HCT116 (cell line): ENCODE data around the gene SEL1L3. TPM values are rescaled to one million over a fixed set of nuclear protein-coding genes. Genes with fewer than 3 reads are reported as not detected.

Experiments
- ATAC-seq: fragments of 200-7000 bp; cut with Tn5 transposase; 2 replicates; pipeline ENCODE4 v1.9.1; 2020; ENCODE audit warnings: mild to moderate bottlenecking, moderate library complexity
- BruUV-seq: library from RNA; stranded (reverse); fragments of 400-500 nt; replicated peaks from 2 replicates; lab custom pipeline; 2021; lab: Mats Ljungman, UMichigan
- CTCF ChIA-PET: fragments of 300-600 bp; sonication (Branson Sonifier 250); formaldehyde crosslinking; loops from one replicate; lab custom pipeline; 2021; ENCODE audit warnings: antibody characterized with exemption; lab: Charles Lee
- POLR2A ChIA-PET: fragments of 300-600, 350-600 bp; sonication (Branson Sonifier 250); formaldehyde crosslinking; loops from one replicate; lab custom pipeline; 2021; ENCODE audit warnings: antibody characterized with exemption; lab: Charles Lee
- RAD21 ChIA-PET, 2 experiments: fragments of 300-600 bp; sonication (Branson Sonifier 250); formaldehyde crosslinking; loops; one replicate each; lab custom pipeline; 2023; ENCODE audit warnings: low total read pairs in 2 of 2; ENCODE audit not compliant: uncharacterized antibody in 2 of 2, unreplicated experiment in 2 of 2, low non-redundant PET in 1 of 2; lab: Charles Lee
- DNase-seq: peaks from one replicate; pipeline ENCODE4 v3.0.0-alpha.2; 2010; ENCODE audit warnings: low read depth, low spot score
- H2AFZ ChIP-seq: fragments of 200-600 bp; shearing (Covaris generic), sonication (generic); 2 replicates; pipeline ENCODE4 v1.6.1; 2017; ENCODE audit warnings: low read depth, mixed run types, mixed read lengths, antibody characterized with exemption, low read length; ENCODE audit not compliant: poor library complexity, severe bottlenecking
- H3K27ac ChIP-seq: 2 replicates; pipeline ENCODE4 v1.5.1; 2012; ENCODE audit warnings: low read depth, low read length
- H3K27me3 ChIP-seq: fragments of 200-600 bp; sonication (generic); 2 replicates; pipeline ENCODE4 v1.6.1; 2016; ENCODE audit warnings: mixed run types, low read length, mixed read lengths; ENCODE audit not compliant: insufficient read depth
- H3K36me3 ChIP-seq, 2 experiments: fragments of 200-500 bp in 1 of 2; fragments of 200-600 bp in 1 of 2; sonication (Bioruptor generic) in 1 of 2; sonication (generic) in 1 of 2; 2 replicates each; pipeline versions ENCODE4 v1.5.1 to v1.6.1; 2014 to 2016; ENCODE audit warnings: low read length in 2 of 2, inconsistent platforms in 1 of 2, mixed read lengths in 1 of 2, mixed run types in 1 of 2; ENCODE audit not compliant: insufficient read depth in 2 of 2, control insufficient read depth in 1 of 2
- H3K4me1 ChIP-seq, 2 experiments: fragments of 200-600 bp in 1 of 2; sonication (generic) in 1 of 2; 2 replicates each; pipeline versions ENCODE4 v1.5.1 to v1.6.1; 2012 to 2017; ENCODE audit warnings: low read length in 2 of 2, inconsistent platforms in 1 of 2, mild to moderate bottlenecking in 1 of 2, mixed read lengths in 1 of 2, mixed run types in 1 of 2, moderate library complexity in 1 of 2; ENCODE audit not compliant: insufficient read depth in 2 of 2, control insufficient read depth in 1 of 2
- H3K4me2 ChIP-seq: fragments of 200-600 bp; sonication (generic); 2 replicates; pipeline ENCODE4 v1.6.1; 2017; ENCODE audit warnings: mixed run types, low read length, mixed read lengths
- H3K4me3 ChIP-seq, 2 experiments: fragments of 200-600 bp in 1 of 2; sonication (generic) in 1 of 2; replicated peaks in 1 of 2; 2 replicates each; pipeline ENCODE4 v1.5.1; 2011 to 2016; ENCODE audit warnings: low read length in 2 of 2, control low read depth in 1 of 2, low read depth in 1 of 2, mild to moderate bottlenecking in 1 of 2, mixed read lengths in 1 of 2, mixed run types in 1 of 2
- H3K79me2 ChIP-seq: fragments of 200-600 bp; sonication (generic); 2 replicates; pipeline ENCODE4 v1.6.1; 2017; ENCODE audit warnings: mild to moderate bottlenecking, mixed run types, low read length, moderate library complexity, mixed read lengths; ENCODE audit not compliant: insufficient read depth
- H3K9ac ChIP-seq: fragments of 200-600 bp; sonication (generic); 2 replicates; pipeline ENCODE4 v1.6.1; 2016; ENCODE audit warnings: low read length, mixed read lengths
- H3K9me2 ChIP-seq: fragments of 200-600 bp; sonication (generic), shearing (Covaris generic); 2 replicates; pipeline ENCODE4 v1.6.1; 2017; ENCODE audit warnings: mixed run types, mild to moderate bottlenecking, moderate library complexity; ENCODE audit not compliant: insufficient read depth
- H3K9me3 ChIP-seq, 2 experiments: fragments of 200-500 bp in 1 of 2; fragments of 200-600 bp in 1 of 2; sonication (Bioruptor generic) in 1 of 2; sonication (generic) in 1 of 2; 2 replicates each; pipeline ENCODE4 v1.6.1; 2014 to 2017; ENCODE audit warnings: low read length in 2 of 2, mixed read lengths in 2 of 2, inconsistent platforms in 1 of 2, low read depth in 1 of 2, mild to moderate bottlenecking in 1 of 2, mixed run types in 1 of 2, moderate library complexity in 1 of 2; ENCODE audit not compliant: control insufficient read depth in 1 of 2, insufficient read depth in 1 of 2
- H4K20me1 ChIP-seq: fragments of 200-600 bp; sonication (generic), shearing (Covaris generic); 2 replicates; pipeline ENCODE4 v1.6.1; 2017; ENCODE audit warnings: mixed run types, mild to moderate bottlenecking, moderate library complexity; ENCODE audit not compliant: insufficient read depth
- EGR1 ChIP-seq: IDR thresholded peaks from 2 replicates; pipeline ENCODE4 v1.6.1; 2012; ENCODE audit warnings: low read depth
- EZH2 ChIP-seq: fragments of 200-600 bp; sonication (generic); IDR thresholded peaks from 2 replicates; pipeline ENCODE4 v1.6.1; 2017; ENCODE audit warnings: antibody characterized with exemption, mixed run types
- FOSL1 ChIP-seq: IDR thresholded peaks from 2 replicates; pipeline ENCODE4 v1.6.1; 2012; ENCODE audit warnings: low read depth
- JUND ChIP-seq: IDR thresholded peaks from 2 replicates; pipeline ENCODE4 v1.6.1; 2012
- POLR2A ChIP-seq: IDR thresholded peaks from 2 replicates; pipeline ENCODE4 v1.7.0; 2011; ENCODE audit warnings: borderline replicate concordance; ENCODE audit not compliant: insufficient read depth, insufficient read length; ENCODE audit errors: extremely low read depth
- RAD21 ChIP-seq: IDR thresholded peaks from 2 replicates; pipeline ENCODE4 v1.6.1; 2012; ENCODE audit warnings: low read depth, mild to moderate bottlenecking
- SP1 ChIP-seq: IDR thresholded peaks from 2 replicates; pipeline ENCODE4 v1.6.1; 2012; ENCODE audit warnings: low read depth
- SRF ChIP-seq: IDR thresholded peaks from 2 replicates; pipeline ENCODE4 v1.6.1; 2012; ENCODE audit warnings: low read depth
- TCF7L2 ChIP-seq: IDR thresholded peaks from 2 replicates; pipeline ENCODE4 v1.7.0; 2011; ENCODE audit warnings: borderline replicate concordance, inconsistent platforms; ENCODE audit not compliant: insufficient read depth, insufficient read length; ENCODE audit errors: extremely low read depth
- YY1 ChIP-seq: IDR thresholded peaks from 2 replicates; pipeline ENCODE4 v1.6.1; 2011; ENCODE audit warnings: low read length, low read depth, moderate library complexity, mild to moderate bottlenecking; ENCODE audit not compliant: insufficient replicate concordance; ENCODE audit errors: extremely low read depth
- ZFX ChIP-seq: fragments of 450-650 bp; IDR thresholded peaks from 2 replicates; pipeline ENCODE4 v1.6.1; 2017
- ZNF274 ChIP-seq: fragments of 200-500 bp; sonication (Bioruptor generic); IDR thresholded peaks from 2 replicates; pipeline ENCODE4 v1.6.1; 2014; ENCODE audit warnings: mild to moderate bottlenecking, low read depth, low read length, inconsistent platforms
- intact Hi-C: fragments of 100-400 bp; cut with micrococcal nuclease; formaldehyde crosslinking; loops from 2 replicates; pipeline ENCODE4 v1.10.0; 2022
- total RNA-seq: library from RNA; stranded (reverse); gene quantifications from one replicate; pipeline ENCODE4 v1.2.1, GENCODE V29; 2021; ENCODE audit not compliant: unreplicated experiment
- TF ChIP-seq, protein P1 (sequence below): IDR thresholded peaks from 2 replicates; pipeline ENCODE4 v1.6.1; 2011; ENCODE audit warnings: mild to moderate bottlenecking, low read length, moderate library complexity; ENCODE audit not compliant: insufficient replicate concordance; ENCODE audit errors: extremely low read depth
- TF ChIP-seq, protein P2 (sequence below): IDR thresholded peaks from 2 replicates; pipeline ENCODE4 v1.6.1; 2012

The SEL1L3 gene
- total RNA-seq, 1 experiment from 2014 or later, result 45.0 TPM

DNA sequence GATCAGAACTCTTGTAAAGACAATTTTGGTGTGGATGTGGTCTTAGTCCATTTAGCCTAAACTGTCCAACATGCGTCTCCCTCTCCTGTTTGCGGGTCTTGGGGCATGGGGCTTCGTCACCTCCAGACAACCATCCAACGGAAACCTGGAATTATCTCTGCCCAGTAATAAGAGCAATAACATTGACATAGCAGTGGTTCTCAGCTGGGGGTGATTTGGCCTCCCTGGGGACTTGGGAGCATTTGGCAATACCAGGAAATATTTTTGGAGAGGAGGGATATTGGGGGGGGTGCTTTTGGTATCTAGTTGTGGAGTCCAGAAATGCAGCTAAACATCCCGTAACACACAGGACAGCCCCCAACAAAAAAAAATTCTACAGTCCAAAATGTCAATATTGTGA is 47.2 kb downstream of the SEL1L3 start:
- Histone ChIP-seq H3K9me3 (no peaks in the 10 kb centered on the region), H3K9ac (no peak overlapping the region), H2AFZ (no peak overlapping the region), H3K4me2 (no peak overlapping the region), H3K79me2 (no peaks in the 10 kb centered on the region), H3K27me3 (no peaks in the 10 kb centered on the region), H4K20me1 (no peaks in the 10 kb centered on the region), H3K4me3 (no peak overlapping the region), H3K4me1 (peaks cover 3 to 9% of the 10 kb centered on the region in 2 experiments; a peak in 3 of 4 replicates), H3K36me3 (peaks cover 0 to 10% of the 10 kb centered on the region in 2 experiments; a peak in 3 of 4 replicates), H3K9me2 (no peaks in the 10 kb centered on the region), H3K27ac (no peak overlapping the region)
- no TSS peak for BruUV-seq
- ChIA-PET POLR2A (no interaction called here), RAD21 (no interaction called here), CTCF (no interaction called here)
- DNase-seq (no peak), ATAC-seq (no peak)
- intact Hi-C loops, result no loop called here
- TF ChIP-seq TCF7L2 (no peak), ZNF274 (no peak), ZFX (no peak), YY1 (no peak), RAD21 (no peak), EZH2 (no peak), FOSL1 (no peak), SRF (no peak), JUND (no peak), EGR1 (no peak), POLR2A (no peak), SP1 (no peak)
- TF ChIP-seq, protein P1, sequence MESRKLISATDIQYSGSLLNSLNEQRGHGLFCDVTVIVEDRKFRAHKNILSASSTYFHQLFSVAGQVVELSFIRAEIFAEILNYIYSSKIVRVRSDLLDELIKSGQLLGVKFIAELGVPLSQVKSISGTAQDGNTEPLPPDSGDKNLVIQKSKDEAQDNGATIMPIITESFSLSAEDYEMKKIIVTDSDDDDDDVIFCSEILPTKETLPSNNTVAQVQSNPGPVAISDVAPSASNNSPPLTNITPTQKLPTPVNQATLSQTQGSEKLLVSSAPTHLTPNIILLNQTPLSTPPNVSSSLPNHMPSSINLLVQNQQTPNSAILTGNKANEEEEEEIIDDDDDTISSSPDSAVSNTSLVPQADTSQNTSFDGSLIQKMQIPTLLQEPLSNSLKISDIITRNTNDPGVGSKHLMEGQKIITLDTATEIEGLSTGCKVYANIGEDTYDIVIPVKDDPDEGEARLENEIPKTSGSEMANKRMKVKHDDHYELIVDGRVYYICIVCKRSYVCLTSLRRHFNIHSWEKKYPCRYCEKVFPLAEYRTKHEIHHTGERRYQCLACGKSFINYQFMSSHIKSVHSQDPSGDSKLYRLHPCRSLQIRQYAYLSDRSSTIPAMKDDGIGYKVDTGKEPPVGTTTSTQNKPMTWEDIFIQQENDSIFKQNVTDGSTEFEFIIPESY, result no peak
- TF ChIP-seq, protein P2, sequence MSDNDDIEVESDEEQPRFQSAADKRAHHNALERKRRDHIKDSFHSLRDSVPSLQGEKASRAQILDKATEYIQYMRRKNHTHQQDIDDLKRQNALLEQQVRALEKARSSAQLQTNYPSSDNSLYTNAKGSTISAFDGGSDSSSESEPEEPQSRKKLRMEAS, result no peak
